ENCODE data around the gene COL6A3. TPM values are rescaled to one million over a fixed set of nuclear protein-coding genes. Genes with fewer than 3 reads are reported as not detected.

The COL6A3 gene
- total RNA-seq, 6 experiments from 2014 or later: 409 to 759 (median 458) TPM

GRCh38 chr2:237456200-237456843 is 42.4 kb upstream of the COL6A3 start:
- Mint-ChIP-seq H3K36me3 (ENCODE audit: low read depth) (peaks cover 13% of the 10 kb centered on the region; the same call in 1 of the 2 replicates), H3K4me1 (ENCODE audit: low read depth) (peaks cover 81% of the 10 kb centered on the region), H3K9me3 (0 out of 2 replicates have a peak, but pooled peaks cover 4% of the 10 kb centered on the region), H3K27ac (peak overlapping the region; percentile 80), H3K4me3 (peak overlapping the region; percentile 7; the same call in 1 of the 2 replicates), H3K27me3 (ENCODE audit: insufficient read depth) (peaks cover 1% of the 10 kb centered on the region; the same call in 1 of the 2 replicates)
- DNase-seq: peak; percentile 63
- TF ChIP-seq, protein P1, sequence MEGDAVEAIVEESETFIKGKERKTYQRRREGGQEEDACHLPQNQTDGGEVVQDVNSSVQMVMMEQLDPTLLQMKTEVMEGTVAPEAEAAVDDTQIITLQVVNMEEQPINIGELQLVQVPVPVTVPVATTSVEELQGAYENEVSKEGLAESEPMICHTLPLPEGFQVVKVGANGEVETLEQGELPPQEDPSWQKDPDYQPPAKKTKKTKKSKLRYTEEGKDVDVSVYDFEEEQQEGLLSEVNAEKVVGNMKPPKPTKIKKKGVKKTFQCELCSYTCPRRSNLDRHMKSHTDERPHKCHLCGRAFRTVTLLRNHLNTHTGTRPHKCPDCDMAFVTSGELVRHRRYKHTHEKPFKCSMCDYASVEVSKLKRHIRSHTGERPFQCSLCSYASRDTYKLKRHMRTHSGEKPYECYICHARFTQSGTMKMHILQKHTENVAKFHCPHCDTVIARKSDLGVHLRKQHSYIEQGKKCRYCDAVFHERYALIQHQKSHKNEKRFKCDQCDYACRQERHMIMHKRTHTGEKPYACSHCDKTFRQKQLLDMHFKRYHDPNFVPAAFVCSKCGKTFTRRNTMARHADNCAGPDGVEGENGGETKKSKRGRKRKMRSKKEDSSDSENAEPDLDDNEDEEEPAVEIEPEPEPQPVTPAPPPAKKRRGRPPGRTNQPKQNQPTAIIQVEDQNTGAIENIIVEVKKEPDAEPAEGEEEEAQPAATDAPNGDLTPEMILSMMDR (IDR thresholded peaks at IDR 0.05): no peak

GRCh38 chr2:237455764-237456163 is 41.8 kb upstream of the COL6A3 start:
- no peaks in the 10 kb centered on the region for H3K9me3 Mint-ChIP-seq
- H3K4me3 Mint-ChIP-seq: no peak overlapping the region
- H3K27ac Mint-ChIP-seq: peak overlapping the region; percentile 80; the same call in 1 of the 2 replicates
- TF ChIP-seq, protein P1 (IDR thresholded peaks at IDR 0.05): no peak
- peaks cover 81% of the 10 kb centered on the region for H3K4me1 Mint-ChIP-seq (ENCODE audit: low read depth)
- H3K36me3 Mint-ChIP-seq (ENCODE audit: low read depth): peaks cover 9% of the 10 kb centered on the region; the same call in 1 of the 2 replicates
- peaks cover 1% of the 10 kb centered on the region; the same call in 1 of the 2 replicates for H3K27me3 Mint-ChIP-seq (ENCODE audit: insufficient read depth)
- DNase-seq: no peak

DNA sequence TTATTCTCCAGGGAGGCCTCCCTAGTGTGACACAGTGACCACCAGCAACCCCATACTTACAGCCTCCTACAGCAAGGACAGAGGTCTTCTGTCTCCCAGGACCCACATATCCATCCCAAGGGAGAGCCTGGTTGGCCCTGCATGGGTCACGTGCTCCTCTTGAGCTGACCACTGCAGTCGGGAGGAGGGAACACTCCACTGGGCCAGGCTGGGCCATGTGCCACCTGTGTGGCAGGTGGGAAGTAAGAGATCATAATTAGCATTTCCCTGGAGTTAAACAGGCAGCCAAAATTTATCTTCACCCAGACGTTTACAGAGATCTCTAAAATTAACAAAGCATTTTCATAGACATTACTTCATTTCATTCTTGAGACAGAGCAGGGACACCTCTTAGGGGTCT is 39.7 kb upstream of the COL6A3 start:
- no peaks in the 10 kb centered on the region for H3K9me3 Mint-ChIP-seq
- no peak overlapping the region for H3K4me3 Mint-ChIP-seq
- H3K4me1 Mint-ChIP-seq (ENCODE audit: low read depth): peaks cover 70% of the 10 kb centered on the region
- H3K36me3 Mint-ChIP-seq (ENCODE audit: low read depth): peaks cover 14% of the 10 kb centered on the region; the same call in 1 of the 2 replicates
- H3K27ac Mint-ChIP-seq: peak overlapping the region; percentile 17
- H3K27me3 Mint-ChIP-seq (ENCODE audit: insufficient read depth): peaks cover 1% of the 10 kb centered on the region; the same call in 1 of the 2 replicates
- DNase-seq: no peak
- TF ChIP-seq, protein P1 (IDR thresholded peaks at IDR 0.05): no peak

DNA sequence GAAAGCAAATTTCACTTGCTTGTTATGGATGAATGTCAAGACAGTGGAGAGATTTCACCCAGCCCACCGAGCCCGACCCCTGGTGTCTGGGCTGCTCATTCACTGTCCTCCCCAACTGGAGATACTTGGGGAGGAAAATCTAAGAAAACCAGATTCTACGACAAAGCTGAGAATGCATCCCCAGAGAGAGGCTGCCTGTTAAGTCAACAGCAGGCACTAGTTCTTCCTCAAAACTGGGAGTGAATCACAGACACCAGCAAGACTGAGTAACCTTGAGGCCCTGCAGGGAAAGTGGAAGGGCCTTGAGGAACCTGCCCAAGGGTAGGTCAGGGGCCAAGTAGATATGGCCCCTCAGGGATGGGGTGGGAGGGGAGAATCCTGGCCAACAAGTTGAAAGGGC is 38.9 kb upstream of the COL6A3 start:
- Mint-ChIP-seq H3K4me3 (no peak overlapping the region), H3K9me3 (no peaks in the 10 kb centered on the region), H3K36me3 (ENCODE audit: low read depth) (peaks cover 6% of the 10 kb centered on the region; the same call in 1 of the 2 replicates), H3K27me3 (ENCODE audit: insufficient read depth) (peaks cover 2% of the 10 kb centered on the region), H3K4me1 (ENCODE audit: low read depth) (peaks cover 62% of the 10 kb centered on the region), H3K27ac (peak overlapping the region; percentile 70)
- TF ChIP-seq, protein P1 (IDR thresholded peaks at IDR 0.05): no peak
- DNase-seq: peak; percentile 46

DNA sequence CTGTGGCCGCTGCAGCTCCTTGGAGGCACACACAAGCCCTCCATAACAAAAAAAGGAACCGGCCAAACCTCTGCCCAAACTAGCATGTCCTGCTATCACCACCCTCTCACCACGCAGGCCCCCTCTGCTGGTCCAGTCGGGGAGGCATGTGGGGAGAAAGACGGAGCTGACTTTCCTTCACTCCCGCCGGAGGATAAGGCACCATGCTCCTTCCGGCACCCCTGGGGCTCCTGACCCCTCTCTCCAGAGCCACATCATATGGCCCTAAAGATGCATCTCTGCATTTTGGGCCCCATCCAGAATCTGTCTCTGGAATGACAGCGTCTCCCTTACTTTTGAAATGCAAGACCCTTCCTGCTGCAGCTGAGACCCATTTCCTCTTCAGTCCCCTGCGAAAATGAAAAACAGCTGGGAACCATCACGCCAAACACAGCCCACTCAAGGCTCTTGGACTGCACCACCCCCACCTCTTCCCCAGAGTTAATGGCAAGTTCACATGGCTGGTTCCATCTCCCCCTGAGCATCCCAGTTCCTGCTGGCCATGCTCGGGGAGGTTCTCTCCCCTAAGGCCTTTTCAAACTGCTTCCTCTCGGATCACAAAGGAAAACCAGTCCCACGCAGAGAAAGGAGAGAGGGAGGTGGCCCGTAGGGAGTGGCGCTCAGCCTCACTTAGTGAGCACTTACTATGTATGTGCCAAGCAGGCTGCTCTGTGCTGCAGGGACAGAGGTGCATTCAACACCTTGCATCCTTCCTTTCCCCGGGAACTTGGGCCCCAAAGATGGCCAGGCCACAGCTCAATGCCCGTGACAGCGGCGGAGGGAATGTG is 37.9 kb upstream of the COL6A3 start:
- peak; percentile 43 for DNase-seq
- Mint-ChIP-seq H3K9me3 (no peaks in the 10 kb centered on the region), H3K27ac (peak overlapping the region; percentile 70), H3K4me1 (ENCODE audit: low read depth) (peaks cover 55% of the 10 kb centered on the region), H3K4me3 (peak overlapping the region; percentile 45; the same call in 1 of the 2 replicates), H3K36me3 (ENCODE audit: low read depth) (0 out of 2 replicates have a peak, but pooled peaks cover 5% of the 10 kb centered on the region), H3K27me3 (ENCODE audit: insufficient read depth) (peaks cover 4% of the 10 kb centered on the region; the same call in 1 of the 2 replicates)
- TF ChIP-seq, protein P1 (IDR thresholded peaks at IDR 0.05): peak; percentile 75

All from HFFc6 (cell line).